GM12878 (cell line): ENCODE measurements around the gene DMD. TPM values are rescaled to one million over a fixed set of nuclear protein-coding genes. Genes with fewer than 3 reads are reported as not detected.

Source experiments
- ATAC-seq: fragments of 200-7000 bp; cut with Tn5 transposase; 3 replicates; pipeline ENCODE4 v1.9.1; 2020; ENCODE audit warnings: mild to moderate bottlenecking, moderate library complexity
- BruUV-seq: library from RNA; stranded (reverse); fragments of 400-500 nt; replicated peaks from 2 replicates; lab custom pipeline; 2021; lab: Mats Ljungman, UMichigan
- CTCF ChIA-PET: fragments of 300-600 bp; sonication (Branson Sonifier 250); formaldehyde crosslinking; extraction: SDS; loops from one replicate; lab custom pipeline; 2021; ENCODE audit warnings: inconsistent platforms; lab: Yijun Ruan, JAX
- POLR2A ChIA-PET: fragments of 350-600 bp; formaldehyde crosslinking; extraction: SDS; loops from one replicate; lab custom pipeline; 2021; ENCODE audit warnings: inconsistent platforms; lab: Charles Lee
- RAD21 ChIA-PET: fragments of 300-600 bp; sonication (Branson Sonifier 250); formaldehyde crosslinking; loops from one replicate; lab custom pipeline; 2023; ENCODE audit warnings: antibody characterized with exemption; ENCODE audit not compliant: unreplicated experiment; lab: Charles Lee
- SMC1A ChIA-PET: fragments of 300-600 bp; sonication (Branson Sonifier 250); formaldehyde crosslinking; loops from one replicate; lab custom pipeline; 2023; ENCODE audit not compliant: unreplicated experiment, uncharacterized antibody; lab: Charles Lee
- DNase-seq: peaks from one replicate; pipeline ENCODE4 v3.0.0-alpha.2; 2011; ENCODE audit warnings: low read depth, low spot score
- FAIRE-seq: peaks from 3 replicates; lab custom pipeline; 2011; peaks lifted over from hg19 to GRCh38; lab: Jason Lieb, UNC
- H2AFZ ChIP-seq: 2 replicates; pipeline ENCODE4 v1.6.0; 2011; ENCODE audit warnings: low read depth, low read length, control low read depth; ENCODE audit not compliant: control insufficient read depth
- H3K27ac ChIP-seq: 2 replicates; pipeline ENCODE4 v1.5.1; 2011; ENCODE audit warnings: control low read depth; ENCODE audit not compliant: control insufficient read depth, insufficient read depth
- H3K27me3 ChIP-seq, 2 experiments: replicated peaks in 1 of 2; 2 replicates each; pipeline versions ENCODE4 v1.6.0 to v1.6.1; 2011; ENCODE audit warnings: low read length in 1 of 2; ENCODE audit not compliant: control insufficient read depth in 2 of 2, insufficient read depth in 2 of 2
- H3K36me3 ChIP-seq, 2 experiments: 2 replicates each; pipeline ENCODE4 v1.5.1; 2011; ENCODE audit warnings: low read length in 1 of 2; ENCODE audit not compliant: control insufficient read depth in 2 of 2, insufficient read depth in 2 of 2
- H3K4me1 ChIP-seq: 2 replicates; pipeline ENCODE4 v1.6.1; 2011; ENCODE audit warnings: mild to moderate bottlenecking, low read length, moderate library complexity, mixed read lengths; ENCODE audit not compliant: control insufficient read depth, insufficient read depth
- H3K4me2 ChIP-seq: 2 replicates; pipeline ENCODE4 v1.6.0; 2011; ENCODE audit warnings: control low read depth; ENCODE audit not compliant: control insufficient read depth, insufficient read depth
- H3K4me3 ChIP-seq: fragments of 200-600 bp; sonication (generic); 2 replicates; pipeline ENCODE4 v1.5.1; 2016
- H3K79me2 ChIP-seq: 2 replicates; pipeline ENCODE4 v1.6.0; 2011; ENCODE audit warnings: low read length; ENCODE audit not compliant: control insufficient read depth, insufficient read depth
- H3K9ac ChIP-seq: 2 replicates; pipeline ENCODE4 v1.8.0; 2011; ENCODE audit warnings: low read length, control low read depth, mixed read lengths; ENCODE audit not compliant: control insufficient read depth, insufficient read depth
- H3K9me3 ChIP-seq: replicated peaks from 3 replicates; pipeline ENCODE4 v1.5.1; 2011; ENCODE audit warnings: mild to moderate bottlenecking, low read length; ENCODE audit not compliant: control insufficient read depth, insufficient read depth
- H4K20me1 ChIP-seq: 2 replicates; pipeline ENCODE4 v1.6.0; 2011; ENCODE audit not compliant: control insufficient read depth, insufficient read depth
- ATF7 ChIP-seq: fragments of 450-650 bp; IDR thresholded peaks from 2 replicates; pipeline ENCODE4 v1.6.1; 2016; ENCODE audit warnings: low read depth, mild to moderate bottlenecking
- CHD1 ChIP-seq: IDR thresholded peaks from 2 replicates; pipeline ENCODE4 v1.6.1; 2012; ENCODE audit warnings: low read depth, low read length, improper control_type of control experiment
- EGR1 ChIP-seq, 2 experiments: IDR thresholded peaks; 1 replicate in 1 of 2; 2 replicates in 1 of 2; pipeline ENCODE4 v1.6.1; 2011 to 2012; ENCODE audit warnings: low read depth in 2 of 2, low read length in 2 of 2, borderline replicate concordance in 1 of 2, mild to moderate bottlenecking in 1 of 2, moderate library complexity in 1 of 2
- HDAC2 ChIP-seq: fragments of 200-600 bp; sonication (generic); IDR thresholded peaks from 2 replicates; pipeline ENCODE4 v1.6.1; 2017
- JUNB ChIP-seq: IDR thresholded peaks from 2 replicates; pipeline ENCODE4 v1.6.1; 2016; ENCODE audit warnings: antibody characterized with exemption, mild to moderate bottlenecking
- KDM1A ChIP-seq: fragments of 200-600 bp; sonication (generic); IDR thresholded peaks from 2 replicates; pipeline ENCODE4 v1.6.1; 2016; ENCODE audit warnings: borderline replicate concordance
- LARP7 ChIP-seq: fragments of 450-650 bp; IDR thresholded peaks from 2 replicates; pipeline ENCODE4 v1.6.1; 2017; ENCODE audit warnings: mild to moderate bottlenecking
- MYB ChIP-seq: fragments of 150-350 bp; IDR thresholded peaks from 2 replicates; pipeline ENCODE4 v1.6.1; 2014; ENCODE audit warnings: mild to moderate bottlenecking, low read depth, low read length, borderline replicate concordance
- NBN ChIP-seq: fragments of 450-650 bp; IDR thresholded peaks from 2 replicates; pipeline ENCODE4 v1.6.1; 2016
- NFYA ChIP-seq: IDR thresholded peaks from 2 replicates; pipeline ENCODE4 v1.6.1; 2011; ENCODE audit warnings: low read depth, mild to moderate bottlenecking, low read length, improper control_type of control experiment, borderline replicate concordance
- RUNX3 ChIP-seq: IDR thresholded peaks from 2 replicates; pipeline ENCODE4 v1.6.1; 2012; ENCODE audit warnings: low read length, inconsistent platforms
- TCF3 ChIP-seq: IDR thresholded peaks from 2 replicates; pipeline ENCODE4 v1.6.1; 2012; ENCODE audit warnings: low read depth, mild to moderate bottlenecking, low read length, borderline replicate concordance; ENCODE audit not compliant: insufficient read depth
- ZSCAN29 ChIP-seq: fragments of 450-650 bp; IDR thresholded peaks from 2 replicates; pipeline ENCODE4 v1.6.1; 2017; ENCODE audit warnings: mild to moderate bottlenecking, moderate library complexity
- ZZZ3 ChIP-seq: IDR thresholded peaks from 2 replicates; pipeline ENCODE4 v1.6.1; 2011; ENCODE audit warnings: low read depth; ENCODE audit not compliant: control insufficient read depth, insufficient read length
- WGBS: methylation state at CpG from one replicate; pipeline ENCODE4 v1.1.6; 2016; ENCODE audit warnings: low lambda C conversion rate; ENCODE audit not compliant: insufficient replicate concordance, insufficient coverage; ENCODE audit errors: missing lambda C conversion rate; 5-methylcytosine and 5-hydroxymethylcytosine counted together
- in situ Hi-C: fragments of 300-500 bp; cut with MboI; formaldehyde crosslinking; loops from 9 replicates; pipeline ENCODE4 v1.14.3; 2018; ENCODE audit warnings: mixed read lengths
- intact Hi-C: fragments of 100-400 bp; cut with micrococcal nuclease; formaldehyde crosslinking; loops from one replicate; pipeline ENCODE4 v1.14.2; 2022; ENCODE audit not compliant: unreplicated experiment
- polyA plus RNA-seq, 11 experiments: library from polyadenylated mRNA; depleted of rRNA in 4 of 11; unstranded in 6 of 11; stranded (reverse) in 5 of 11; fragments of >200 nt; fragmentation: Nextera tagmentation in 4 of 11; fragmentation: Illumina TruSeq in 1 of 11; extraction: Ambion mirVana in 4 of 11; extraction: Trizol in 1 of 11; gene quantifications; 1 replicate in 1 of 11; 2 replicates in 10 of 11; pipeline versions ENCODE4 v1.2.1 to v1.2.3, GENCODE V29; 2011 to 2016; ENCODE audit warnings: inconsistent platforms in 2 of 11, missing spikeins in 2 of 11, low read depth in 1 of 11
- total RNA-seq, 4 experiments: library from RNA; depleted of rRNA in 3 of 4; stranded (reverse); fragments of >200 nt in 3 of 4; fragmentation: Illumina TruSeq in 1 of 4; extraction: Trizol in 1 of 4; gene quantifications; 2 replicates each; pipeline versions ENCODE4 v1.2.1 to v1.2.3, GENCODE V29; 2013 to 2021
- TF ChIP-seq, protein P1 (sequence below): fragments of 450-650 bp; conservative IDR thresholded peaks from 2 replicates; pipeline ENCODE4 v1.6.1; 2017; ENCODE audit warnings: mild to moderate bottlenecking, moderate library complexity
- TF ChIP-seq, protein P2 (sequence below): fragments of 450-650 bp; formaldehyde crosslinking; IDR thresholded peaks from 2 replicates; pipeline ENCODE4 v1.5.0; 2022; ENCODE audit warnings: mild to moderate bottlenecking, missing genetic modification characterization
- TF ChIP-seq, protein P3 (sequence below), 3 experiments: IDR thresholded peaks in 2 of 3; conservative IDR thresholded peaks in 1 of 3; 2 replicates each; pipeline ENCODE4 v1.5.1; 2011; ENCODE audit warnings: low read depth in 3 of 3, low read length in 3 of 3, mild to moderate bottlenecking in 3 of 3, control low read depth in 2 of 3, moderate library complexity in 2 of 3, inconsistent platforms in 1 of 3, mixed read lengths in 1 of 3; ENCODE audit not compliant: control insufficient read depth in 2 of 3, insufficient read depth in 1 of 3; ENCODE audit errors: extremely low read depth in 1 of 3

Gene DMD
- total and polyA plus RNA-seq, 10 of the 15 experiments (the other 5 are each of a cell fraction or from before 2014, with no cell fraction given) = 1.4 to 24.3 (median 4.3) TPM

DNA sequence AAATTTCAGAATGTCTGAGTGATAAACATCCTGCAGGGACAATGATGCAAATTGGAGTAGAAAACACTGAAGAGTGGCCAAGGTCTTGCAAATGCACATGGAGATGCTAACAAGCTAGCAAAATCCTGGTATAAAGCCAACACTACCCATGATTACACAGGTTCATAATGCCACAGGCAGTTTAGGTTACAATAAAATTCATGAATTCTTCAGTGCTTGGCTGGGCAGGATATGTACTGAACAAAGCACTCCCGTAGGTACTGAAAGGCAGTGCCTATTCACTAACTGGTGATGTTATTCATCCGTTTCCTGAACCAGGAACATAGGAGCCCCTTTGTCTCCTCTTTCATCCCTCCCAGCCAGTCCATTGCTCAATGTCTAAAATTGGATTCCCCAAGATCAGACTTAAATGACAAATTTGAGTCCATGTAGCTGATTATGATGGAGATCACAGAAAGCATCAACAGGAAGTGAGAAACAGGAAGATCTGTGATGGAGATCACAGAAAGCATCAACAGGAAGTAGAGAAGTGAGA is 244.5 kb downstream of the DMD start:
- Histone ChIP-seq H3K4me1 (no peaks in the 10 kb centered on the region), H4K20me1 (no peaks in the 10 kb centered on the region), H3K27me3 (no peaks in the 10 kb centered on the region), H3K9ac (no peak overlapping the region), H3K9me3 (no peaks in the 10 kb centered on the region), H3K4me3 (no peak overlapping the region), H3K79me2 (no peaks in the 10 kb centered on the region), H3K4me2 (no peak overlapping the region), H3K36me3 (no peaks in the 10 kb centered on the region), H3K27ac (no peak overlapping the region), H2AFZ (no peak overlapping the region)
- ChIA-PET RAD21 (no interaction called here), SMC1A (interaction anchor here (0.8 kb wide), 1 partner anchor 19 kb away, joined by 4 read pairs; no protein-coding TSS in a partner anchor), POLR2A (no interaction called here), CTCF (no interaction called here)
- DNase-seq (no peak), FAIRE-seq (no peak), ATAC-seq (no peak)
- BruUV-seq = no TSS peak
- intact Hi-C loops = no loop called here
- TF ChIP-seq, protein P1, sequence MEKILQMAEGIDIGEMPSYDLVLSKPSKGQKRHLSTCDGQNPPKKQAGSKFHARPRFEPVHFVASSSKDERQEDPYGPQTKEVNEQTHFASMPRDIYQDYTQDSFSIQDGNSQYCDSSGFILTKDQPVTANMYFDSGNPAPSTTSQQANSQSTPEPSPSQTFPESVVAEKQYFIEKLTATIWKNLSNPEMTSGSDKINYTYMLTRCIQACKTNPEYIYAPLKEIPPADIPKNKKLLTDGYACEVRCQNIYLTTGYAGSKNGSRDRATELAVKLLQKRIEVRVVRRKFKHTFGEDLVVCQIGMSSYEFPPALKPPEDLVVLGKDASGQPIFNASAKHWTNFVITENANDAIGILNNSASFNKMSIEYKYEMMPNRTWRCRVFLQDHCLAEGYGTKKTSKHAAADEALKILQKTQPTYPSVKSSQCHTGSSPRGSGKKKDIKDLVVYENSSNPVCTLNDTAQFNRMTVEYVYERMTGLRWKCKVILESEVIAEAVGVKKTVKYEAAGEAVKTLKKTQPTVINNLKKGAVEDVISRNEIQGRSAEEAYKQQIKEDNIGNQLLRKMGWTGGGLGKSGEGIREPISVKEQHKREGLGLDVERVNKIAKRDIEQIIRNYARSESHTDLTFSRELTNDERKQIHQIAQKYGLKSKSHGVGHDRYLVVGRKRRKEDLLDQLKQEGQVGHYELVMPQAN = no peak
- TF ChIP-seq KDM1A (no peak), NFYA (no peak), MYB (no peak), ATF7 (no peak), JUNB (no peak), NBN (no peak), RUNX3 (no peak), EGR1 (IDR thresholded peaks at IDR 0.05; ENCODE audit: borderline replicate concordance in 1 of 2, low read depth in 2 of 2, low read length in 2 of 2) (no peak), LARP7 (no peak), TCF3 (no peak), HDAC2 (no peak), CHD1 (no peak), ZSCAN29 (no peak), ZZZ3 (no peak)
- TF ChIP-seq, protein P2, sequence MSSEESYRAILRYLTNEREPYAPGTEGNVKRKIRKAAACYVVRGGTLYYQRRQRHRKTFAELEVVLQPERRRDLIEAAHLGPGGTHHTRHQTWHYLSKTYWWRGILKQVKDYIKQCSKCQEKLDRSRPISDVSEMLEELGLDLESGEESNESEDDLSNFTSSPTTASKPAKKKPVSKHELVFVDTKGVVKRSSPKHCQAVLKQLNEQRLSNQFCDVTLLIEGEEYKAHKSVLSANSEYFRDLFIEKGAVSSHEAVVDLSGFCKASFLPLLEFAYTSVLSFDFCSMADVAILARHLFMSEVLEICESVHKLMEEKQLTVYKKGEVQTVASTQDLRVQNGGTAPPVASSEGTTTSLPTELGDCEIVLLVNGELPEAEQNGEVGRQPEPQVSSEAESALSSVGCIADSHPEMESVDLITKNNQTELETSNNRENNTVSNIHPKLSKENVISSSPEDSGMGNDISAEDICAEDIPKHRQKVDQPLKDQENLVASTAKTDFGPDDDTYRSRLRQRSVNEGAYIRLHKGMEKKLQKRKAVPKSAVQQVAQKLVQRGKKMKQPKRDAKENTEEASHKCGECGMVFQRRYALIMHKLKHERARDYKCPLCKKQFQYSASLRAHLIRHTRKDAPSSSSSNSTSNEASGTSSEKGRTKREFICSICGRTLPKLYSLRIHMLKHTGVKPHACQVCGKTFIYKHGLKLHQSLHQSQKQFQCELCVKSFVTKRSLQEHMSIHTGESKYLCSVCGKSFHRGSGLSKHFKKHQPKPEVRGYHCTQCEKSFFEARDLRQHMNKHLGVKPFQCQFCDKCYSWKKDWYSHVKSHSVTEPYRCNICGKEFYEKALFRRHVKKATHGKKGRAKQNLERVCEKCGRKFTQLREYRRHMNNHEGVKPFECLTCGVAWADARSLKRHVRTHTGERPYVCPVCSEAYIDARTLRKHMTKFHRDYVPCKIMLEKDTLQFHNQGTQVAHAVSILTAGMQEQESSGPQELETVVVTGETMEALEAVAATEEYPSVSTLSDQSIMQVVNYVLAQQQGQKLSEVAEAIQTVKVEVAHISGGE = no peak
- TF ChIP-seq, protein P3, sequence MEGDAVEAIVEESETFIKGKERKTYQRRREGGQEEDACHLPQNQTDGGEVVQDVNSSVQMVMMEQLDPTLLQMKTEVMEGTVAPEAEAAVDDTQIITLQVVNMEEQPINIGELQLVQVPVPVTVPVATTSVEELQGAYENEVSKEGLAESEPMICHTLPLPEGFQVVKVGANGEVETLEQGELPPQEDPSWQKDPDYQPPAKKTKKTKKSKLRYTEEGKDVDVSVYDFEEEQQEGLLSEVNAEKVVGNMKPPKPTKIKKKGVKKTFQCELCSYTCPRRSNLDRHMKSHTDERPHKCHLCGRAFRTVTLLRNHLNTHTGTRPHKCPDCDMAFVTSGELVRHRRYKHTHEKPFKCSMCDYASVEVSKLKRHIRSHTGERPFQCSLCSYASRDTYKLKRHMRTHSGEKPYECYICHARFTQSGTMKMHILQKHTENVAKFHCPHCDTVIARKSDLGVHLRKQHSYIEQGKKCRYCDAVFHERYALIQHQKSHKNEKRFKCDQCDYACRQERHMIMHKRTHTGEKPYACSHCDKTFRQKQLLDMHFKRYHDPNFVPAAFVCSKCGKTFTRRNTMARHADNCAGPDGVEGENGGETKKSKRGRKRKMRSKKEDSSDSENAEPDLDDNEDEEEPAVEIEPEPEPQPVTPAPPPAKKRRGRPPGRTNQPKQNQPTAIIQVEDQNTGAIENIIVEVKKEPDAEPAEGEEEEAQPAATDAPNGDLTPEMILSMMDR (IDR thresholded peaks at IDR 0.05 in 2 of 3, conservative IDR thresholded peaks at IDR 0.05 in 1 of 3; ENCODE audit: control insufficient read depth in 2 of 3, extremely low read depth in 1 of 3, insufficient read depth in 1 of 3, low read depth in 3 of 3, low read length in 3 of 3) = no peak
- in situ Hi-C loops = no loop called here
- WGBS = 7% methylated on average over 2 of the region's 2 CpGs
